Muscle layer of duodenum (tissue), 2 donors: ENCODE data around the gene PID1.

Source experiments
- H3K27ac ChIP-seq: one replicate; pipeline ENCODE4 v1.7.0; 2013; ENCODE audit warnings: mild to moderate bottlenecking, low read length
- H3K27me3 ChIP-seq: one replicate; pipeline ENCODE4 v1.7.0; 2013; ENCODE audit warnings: low read depth, mild to moderate bottlenecking, control low read depth, low read length
- H3K36me3 ChIP-seq, 2 donors: one replicate each; pipeline ENCODE4 v1.7.0; 2013; ENCODE audit warnings: low read length in 2 of 2, control low read depth in 1 of 2, mild to moderate bottlenecking in 1 of 2; ENCODE audit not compliant: insufficient read depth in 2 of 2, control insufficient read depth in 1 of 2
- H3K4me1 ChIP-seq, 2 donors: one replicate each; pipeline ENCODE4 v1.7.0; 2013; ENCODE audit warnings: low read length in 2 of 2, mild to moderate bottlenecking in 2 of 2, control low read depth in 1 of 2, moderate library complexity in 1 of 2; ENCODE audit not compliant: insufficient read depth in 2 of 2, control insufficient read depth in 1 of 2
- H3K4me3 ChIP-seq, 2 donors: one replicate each; pipeline ENCODE4 v1.7.0; 2013; ENCODE audit warnings: low read length in 2 of 2, low read depth in 1 of 2, mild to moderate bottlenecking in 1 of 2
- H3K9me3 ChIP-seq, 2 donors: one replicate each; pipeline ENCODE4 v1.7.0; 2013; ENCODE audit warnings: low read length in 2 of 2, control low read depth in 1 of 2, mild to moderate bottlenecking in 1 of 2; ENCODE audit not compliant: control insufficient read depth in 1 of 2
- donor health status: healthy.

Gene PID1

GRCh38 chr2:229169751-229170150 lies 101.3 kb downstream of the PID1 start:
- Histone ChIP-seq H3K27me3 (no peaks in the 10 kb centered on the region), H3K27ac (no peak overlapping the region), H3K4me3 (no peak overlapping the region), H3K36me3 (peaks cover 0 to 5% of the 10 kb centered on the region in 2 donors), H3K4me1 (no peaks in the 10 kb centered on the region), H3K9me3 (peaks cover 4 to 6% of the 10 kb centered on the region in 2 donors)

GRCh38 chr2:229164545-229165249 lies 106.4 kb downstream of the PID1 start:
- Histone ChIP-seq H3K4me1 (peaks cover 0 to 5% of the 10 kb centered on the region in 2 donors), H3K36me3 (no peaks in the 10 kb centered on the region), H3K4me3 (no peak overlapping the region), H3K27ac (no peak overlapping the region), H3K9me3 (no peaks in the 10 kb centered on the region), H3K27me3 (no peaks in the 10 kb centered on the region)

GRCh38 chr2:229163893-229164292 lies 107.2 kb downstream of the PID1 start:
- Histone ChIP-seq H3K36me3 (no peaks in the 10 kb centered on the region), H3K27ac (no peak overlapping the region)

GRCh38 chr2:229162015-229162414 lies 109.1 kb downstream of the PID1 start:
- Histone ChIP-seq H3K4me1 (peaks cover 0 to 5% of the 10 kb centered on the region in 2 donors), H3K36me3 (no peaks in the 10 kb centered on the region), H3K27ac (no peak overlapping the region), H3K4me3 (no peak overlapping the region), H3K27me3 (no peaks in the 10 kb centered on the region), H3K9me3 (no peaks in the 10 kb centered on the region)

More at GRCh38 chr2:229163893-229164292, 107.2 kb downstream of the PID1 start:
- no peaks in the 10 kb centered on the region for H3K27me3 ChIP-seq
- no peak overlapping the region for H3K4me3 ChIP-seq
- no peaks in the 10 kb centered on the region for H3K9me3 ChIP-seq
- H3K4me1 ChIP-seq = peaks cover 0 to 5% of the 10 kb centered on the region in 2 donors

- Histone ChIP-seq H3K36me3 (no peaks in the 10 kb centered on the region), H3K4me3 (no peak overlapping the region)
These were observed 110.1 kb downstream of the PID1 start for GRCh38 chr2:229160984-229161383.

GRCh38 chr2:229160180-229160579 lies 110.9 kb downstream of the PID1 start:
- no peak overlapping the region for H3K4me3 ChIP-seq
- H3K27ac ChIP-seq = no peak overlapping the region
- no peaks in the 10 kb centered on the region for H3K27me3 ChIP-seq
- H3K36me3 ChIP-seq = no peaks in the 10 kb centered on the region
- no peaks in the 10 kb centered on the region for H3K9me3 ChIP-seq
- peaks cover 0 to 5% of the 10 kb centered on the region in 2 donors for H3K4me1 ChIP-seq

More at GRCh38 chr2:229160984-229161383, 110.1 kb downstream of the PID1 start:
- no peak overlapping the region for H3K27ac ChIP-seq
- H3K9me3 ChIP-seq = no peaks in the 10 kb centered on the region
- peaks cover 0 to 5% of the 10 kb centered on the region in 2 donors for H3K4me1 ChIP-seq
- no peaks in the 10 kb centered on the region for H3K27me3 ChIP-seq

- no peak overlapping the region for H3K4me3 ChIP-seq
These were observed 111.7 kb downstream of the PID1 start for GRCh38 chr2:229159405-229159804.

GRCh38 chr2:229154381-229154780 lies 116.7 kb downstream of the PID1 start:
- no peaks in the 10 kb centered on the region for H3K4me1 ChIP-seq
- H3K9me3 ChIP-seq = no peaks in the 10 kb centered on the region
- no peaks in the 10 kb centered on the region for H3K27me3 ChIP-seq
- no peak overlapping the region for H3K27ac ChIP-seq
- no peak overlapping the region for H3K4me3 ChIP-seq
- H3K36me3 ChIP-seq = no peaks in the 10 kb centered on the region

More at GRCh38 chr2:229159405-229159804, 111.7 kb downstream of the PID1 start:
- H3K36me3 ChIP-seq = no peaks in the 10 kb centered on the region
- no peaks in the 10 kb centered on the region for H3K27me3 ChIP-seq
- H3K4me1 ChIP-seq = peaks cover 0 to 5% of the 10 kb centered on the region in 2 donors
- no peaks in the 10 kb centered on the region for H3K9me3 ChIP-seq
- H3K27ac ChIP-seq = no peak overlapping the region

GRCh38 chr2:229153951-229154350 lies 117.1 kb downstream of the PID1 start:
- Histone ChIP-seq H3K27ac (no peak overlapping the region), H3K9me3 (no peaks in the 10 kb centered on the region), H3K4me1 (no peaks in the 10 kb centered on the region), H3K4me3 (no peak overlapping the region), H3K27me3 (no peaks in the 10 kb centered on the region), H3K36me3 (no peaks in the 10 kb centered on the region)

GRCh38 chr2:229153267-229153666 lies 117.8 kb downstream of the PID1 start:
- Histone ChIP-seq H3K27ac (no peak overlapping the region), H3K27me3 (no peaks in the 10 kb centered on the region), H3K36me3 (peaks cover 0 to 2% of the 10 kb centered on the region in 2 donors), H3K4me3 (no peak overlapping the region), H3K4me1 (no peaks in the 10 kb centered on the region), H3K9me3 (no peaks in the 10 kb centered on the region)

GRCh38 chr2:229152674-229153073 lies 118.4 kb downstream of the PID1 start:
- Histone ChIP-seq H3K9me3 (no peaks in the 10 kb centered on the region), H3K27me3 (no peaks in the 10 kb centered on the region), H3K4me3 (no peak overlapping the region), H3K4me1 (no peaks in the 10 kb centered on the region), H3K27ac (no peak overlapping the region), H3K36me3 (peaks cover 0 to 5% of the 10 kb centered on the region in 2 donors)

GRCh38 chr2:229150317-229150716 lies 120.8 kb downstream of the PID1 start:
- Histone ChIP-seq H3K27ac (no peak overlapping the region), H3K4me3 (no peak overlapping the region), H3K36me3 (peaks cover 0 to 9% of the 10 kb centered on the region in 2 donors), H3K9me3 (peaks cover 0 to 7% of the 10 kb centered on the region in 2 donors), H3K4me1 (no peaks in the 10 kb centered on the region), H3K27me3 (no peaks in the 10 kb centered on the region)
